Stomach (tissue), 9 donors: ENCODE measurements around the gene CAPS. TPM values are rescaled to one million over a fixed set of nuclear protein-coding genes. Genes with fewer than 3 reads are reported as not detected.
"Not testable (repeated sequence)": the region's sequence is repeated elsewhere in the genome, so short reads cannot be mapped to it uniquely, and the experiment has no call there.

ENCODE experiments used
- DNase-seq, 2 donors: peaks; one replicate each; pipeline versions ENCODE4 v3.0.0 to v3.0.0-alpha.2; 2013 to 2019
- H3K27ac ChIP-seq, 5 donors: fragments of 200-600 bp in 4 of 5; sonication (generic) in 4 of 5; one replicate each; pipeline ENCODE4 v1.5.1; 2013 to 2019; ENCODE audit warnings: mild to moderate bottlenecking in 1 of 5, moderate library complexity in 1 of 5
- H3K27me3 ChIP-seq, 3 donors: fragments of 200-600 bp; sonication (generic); one replicate each; pipeline ENCODE4 v1.5.1; 2017 to 2019; ENCODE audit warnings: mixed run types in 1 of 3
- H3K36me3 ChIP-seq, 4 donors: fragments of 200-600 bp; sonication (generic); 1 replicate in 3 of 4; 2 replicates in 1 of 4; pipeline ENCODE4 v1.5.1; 2016 to 2019
- H3K4me1 ChIP-seq, 4 donors: fragments of 200-600 bp; sonication (generic); one replicate each; pipeline ENCODE4 v1.5.1; 2016 to 2019
- H3K4me3 ChIP-seq, 4 donors: fragments of 200-600 bp; sonication (generic) in 3 of 4; one replicate each; pipeline ENCODE4 v1.5.1; 2016 to 2019; ENCODE audit warnings: mild to moderate bottlenecking in 1 of 4
- H3K9me3 ChIP-seq, 4 donors: fragments of 200-600 bp; sonication (generic); one replicate each; pipeline ENCODE4 v1.5.1; 2016 to 2019
- CTCF ChIP-seq, 7 experiments: fragments of 450-650 bp in 4 of 7; fragments of 200-600 bp in 3 of 7; sonication (generic) in 3 of 7; IDR thresholded peaks; one replicate each; pipeline ENCODE4 v1.5.1; 2016 to 2019; ENCODE audit warnings: antibody characterized with exemption in 7 of 7, control low read depth in 2 of 7, mild to moderate bottlenecking in 1 of 7
- EP300 ChIP-seq: sonication (generic); formaldehyde crosslinking; IDR thresholded peaks from one replicate; pipeline ENCODE4 v1.6.1; 2017; ENCODE audit warnings: antibody characterized with exemption
- POLR2A ChIP-seq, 4 donors: fragments of 450-650 bp; IDR thresholded peaks; one replicate each; pipeline ENCODE4 v1.6.1; 2016; ENCODE audit warnings: antibody characterized with exemption in 4 of 4, control low read depth in 2 of 4, mild to moderate bottlenecking in 1 of 4, moderate library complexity in 1 of 4
- POLR2AphosphoS5 ChIP-seq, 3 donors: sonication (generic); formaldehyde crosslinking; IDR thresholded peaks; one replicate each; pipeline ENCODE4 v1.6.1; 2016; ENCODE audit warnings: antibody characterized with exemption in 3 of 3
- WGBS, 5 donors: extraction: QIAGEN DNeasy Blood & Tissue Kit in 3 of 5; methylation state at CpG; one replicate each; pipeline versions ENCODE4 v1.1.5 to v1.1.7; 2013 to 2018; 5-methylcytosine and 5-hydroxymethylcytosine counted together
- intact Hi-C: fragments of 100-400 bp; cut with DNase I; formaldehyde crosslinking; loops from one replicate; pipeline ENCODE4 v1.15.1; 2023; ENCODE audit warnings: low total_unique reads
- polyA plus RNA-seq, 3 donors: library from polyadenylated mRNA; stranded (reverse); fragments of 200-250 nt; gene quantifications; one replicate each; pipeline ENCODE4 v1.2.3, GENCODE V29; 2013
- total RNA-seq, 5 donors: library from RNA; depleted of rRNA; stranded (reverse); fragments of >200 nt; gene quantifications; one replicate each; pipeline versions ENCODE4 v1.1.0 to v1.2.3, GENCODE V29; 2014 to 2016
- donor health status: healthy with polysubstance abuse.
- donor health status: Bipolar disorder and iron deficiency.
- donor health status: healthy.

CAPS gene
- total and polyA plus RNA-seq, 8 donors = 27.2 to 143 (median 47.2) TPM

GRCh38 chr19:5882421-5882968, 31.6 kb upstream of the CAPS start:
- Histone ChIP-seq H3K27me3 (peaks cover 0 to 47% (median 23%) of the 10 kb centered on the region in 3 donors), H3K9me3 (no peaks in the 10 kb centered on the region), H3K36me3 (no peaks in the 10 kb centered on the region), H3K4me3 (no peak overlapping the region), H3K4me1 (peaks cover 7 to 25% (median 12%) of the 10 kb centered on the region in 4 donors), H3K27ac (peak overlapping the region in 2 of 5 donors; percentile 19 to 83)
- intact Hi-C loops = no loop called here
- no peak for DNase-seq
- 47 to 56% (median 55%) methylated on average over 9 of the region's 9 CpGs for WGBS, 5 donors
- no peak for TF ChIP-seq POLR2AphosphoS5 (IDR thresholded peaks at IDR 0.05)
- TF ChIP-seq POLR2A (IDR thresholded peaks at IDR 0.05) = no peak
- no peak for TF ChIP-seq CTCF (IDR thresholded peaks at IDR 0.05)
- TF ChIP-seq EP300 = no peak

- peaks cover 7 to 25% (median 12%) of the 10 kb centered on the region in 4 donors for H3K4me1 ChIP-seq
- intact Hi-C loops = not testable (repeated sequence)
Measured at GRCh38 chr19:5883157-5883873, 30.7 kb upstream of the CAPS start.

GRCh38 chr19:5884065-5884811, 29.8 kb upstream of the CAPS start:
- H3K9me3 ChIP-seq, H3K36me3 ChIP-seq, DNase-seq, intact Hi-C loops, H3K4me3 ChIP-seq, H3K27ac ChIP-seq: not testable (repeated sequence)
- peaks cover 0 to 31% (median 23%) of the 10 kb centered on the region in 3 donors for H3K27me3 ChIP-seq
- H3K4me1 ChIP-seq = peaks cover 7 to 23% (median 12%) of the 10 kb centered on the region in 4 donors
- 69 to 78% (median 73%) methylated on average over 11 of the region's 11 CpGs for WGBS, 5 donors

More at GRCh38 chr19:5883157-5883873, 30.7 kb upstream of the CAPS start:
- H3K27ac ChIP-seq = peak overlapping the region in 1 of 5 donors; percentile 48
- not testable (repeated sequence) for H3K9me3 ChIP-seq, H3K4me3 ChIP-seq, DNase-seq, H3K36me3 ChIP-seq
- H3K27me3 ChIP-seq = peaks cover 0 to 40% (median 23%) of the 10 kb centered on the region in 3 donors
- 66 to 73% (median 68%) methylated on average over 11 to 13 of the region's 13 CpGs for WGBS, 5 donors

GRCh38 chr19:5889288-5889971, 24.6 kb upstream of the CAPS start:
- Histone ChIP-seq H3K27me3 (peaks cover 0 to 29% (median 14%) of the 10 kb centered on the region in 3 donors), H3K27ac (peak overlapping the region in 1 of 5 donors; percentile 79), H3K36me3 (peaks cover 0 to 4% (median under 1%) of the 10 kb centered on the region in 4 donors), H3K9me3 (no peaks in the 10 kb centered on the region), H3K4me3 (no peak overlapping the region), H3K4me1 (peaks cover 12 to 32% (median 22%) of the 10 kb centered on the region in 4 donors)
- TF ChIP-seq POLR2AphosphoS5 (IDR thresholded peaks at IDR 0.05) = peak in 1 of 3 donors; percentile 3
- no peak for TF ChIP-seq EP300
- TF ChIP-seq CTCF (IDR thresholded peaks at IDR 0.05) = no peak
- no peak for TF ChIP-seq POLR2A (IDR thresholded peaks at IDR 0.05)
- DNase-seq = no peak
- 38 to 62% (median 51%) methylated on average over 17 of the region's 17 CpGs for WGBS, 5 donors
- intact Hi-C loops = no loop called here

- WGBS, 5 donors = 44 to 56% (median 50%) methylated on average over 10 of the region's 10 CpGs
- Histone ChIP-seq H3K36me3 (peaks cover 4 to 11% (median 7%) of the 10 kb centered on the region in 4 donors), H3K4me3 (no peak overlapping the region), H3K27me3 (peaks cover 0 to 29% (median 14%) of the 10 kb centered on the region in 3 donors), H3K4me1 (peaks cover 16 to 39% (median 28%) of the 10 kb centered on the region in 4 donors), H3K27ac (peak overlapping the region in 1 of 5 donors; percentile 79), H3K9me3 (no peaks in the 10 kb centered on the region)
- no peak for DNase-seq
- intact Hi-C loops = loop anchor here (10.0 kb wide), 1 partner anchor 85 kb away; the partner anchor contains the start of gene NRTN
- TF ChIP-seq POLR2AphosphoS5 (IDR thresholded peaks at IDR 0.05) (no peak), EP300 (no peak), CTCF (IDR thresholded peaks at IDR 0.05) (no peak), POLR2A (IDR thresholded peaks at IDR 0.05) (no peak)
Measured at GRCh38 chr19:5890099-5890498, 24.0 kb upstream of the CAPS start.
